Epidermal melanocyte (primary cell): ENCODE measurements around the gene TBC1D8B.

Experiments
- DNase-seq: peaks from one replicate; pipeline ENCODE4 v3.0.0; 2011; ENCODE audit warnings: low spot score; ENCODE audit not compliant: insufficient read length

The TBC1D8B gene

DNA sequence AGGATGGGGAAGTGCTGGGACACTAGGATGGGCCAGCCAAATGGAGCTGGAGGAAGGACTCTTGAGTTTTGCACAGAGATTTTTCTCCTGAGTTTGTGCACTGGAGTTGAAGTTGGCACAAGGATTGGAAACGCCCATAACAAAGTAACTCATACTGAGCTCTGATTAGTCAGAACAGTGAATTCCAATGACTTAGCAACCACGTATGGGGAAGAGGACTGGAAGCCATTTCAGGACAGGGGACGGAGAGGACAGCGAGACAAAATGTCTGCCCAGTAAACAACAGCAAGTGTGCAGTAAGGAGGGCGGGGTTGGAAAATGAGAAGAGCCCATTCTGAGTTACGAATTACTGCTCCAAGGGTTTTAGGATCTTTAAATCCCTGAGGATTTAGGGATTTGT lies 94.8 kb downstream of the TBC1D8B start:
- no peak for DNase-seq

DNA sequence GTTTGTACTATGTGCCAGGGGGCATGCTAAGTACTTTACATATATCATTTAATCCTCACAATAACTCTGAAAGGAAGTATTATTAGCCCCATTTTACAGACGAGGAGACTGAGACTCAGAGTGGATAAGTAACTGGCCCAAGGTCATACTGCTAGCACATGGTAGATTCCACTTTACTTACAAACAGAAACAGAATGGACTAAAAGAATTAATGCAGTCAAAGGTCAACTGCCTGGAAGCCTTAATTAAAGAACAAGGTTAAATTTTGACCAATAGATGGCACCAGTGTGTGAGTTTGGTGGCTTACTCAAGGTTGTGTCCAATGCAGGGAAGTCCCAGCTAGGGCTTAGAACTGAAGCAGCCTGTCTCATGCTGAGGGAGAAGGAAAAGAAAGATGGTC lies 96.0 kb downstream of the TBC1D8B start:
- DNase-seq: no peak

DNA sequence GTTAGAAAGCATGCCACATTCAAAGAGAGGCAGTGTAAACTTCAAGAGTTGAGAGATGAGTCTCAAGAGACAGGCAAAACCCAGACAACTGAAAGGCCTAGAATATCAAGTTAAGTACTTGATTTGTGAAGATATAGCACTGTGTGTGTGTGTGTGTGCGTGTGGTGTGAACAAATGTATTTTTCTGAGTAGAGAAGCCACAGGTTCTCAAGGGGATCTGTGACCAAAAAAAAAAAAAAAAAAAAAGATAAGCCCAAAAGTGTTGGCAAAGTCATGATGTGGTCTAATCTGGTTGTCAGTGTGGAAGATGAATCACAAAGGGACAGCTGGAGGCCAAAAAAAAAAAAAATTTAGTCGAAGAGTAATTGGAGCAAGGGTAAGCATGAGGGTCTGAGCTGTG lies 96.8 kb downstream of the TBC1D8B start:
- no peak for DNase-seq

DNA sequence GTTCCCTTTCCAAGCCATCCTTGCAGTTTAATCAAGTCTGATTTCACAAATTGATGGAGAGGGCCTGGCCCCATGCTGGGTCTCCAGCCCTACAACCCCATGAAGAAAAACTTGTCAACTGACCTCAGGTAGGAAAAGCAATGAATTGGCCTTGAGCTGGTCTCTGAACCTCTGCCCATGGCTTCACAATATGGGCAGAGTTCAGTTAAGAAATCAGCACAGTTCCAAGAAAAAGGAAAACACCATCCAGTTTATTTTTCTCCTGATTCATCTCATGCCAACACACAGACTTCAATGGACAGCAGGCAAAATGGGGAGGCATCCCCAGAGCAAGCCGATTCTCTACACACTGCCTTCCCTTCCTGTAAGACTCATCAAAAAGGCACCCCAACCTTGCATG lies 97.4 kb downstream of the TBC1D8B start:
- no peak for DNase-seq

DNA sequence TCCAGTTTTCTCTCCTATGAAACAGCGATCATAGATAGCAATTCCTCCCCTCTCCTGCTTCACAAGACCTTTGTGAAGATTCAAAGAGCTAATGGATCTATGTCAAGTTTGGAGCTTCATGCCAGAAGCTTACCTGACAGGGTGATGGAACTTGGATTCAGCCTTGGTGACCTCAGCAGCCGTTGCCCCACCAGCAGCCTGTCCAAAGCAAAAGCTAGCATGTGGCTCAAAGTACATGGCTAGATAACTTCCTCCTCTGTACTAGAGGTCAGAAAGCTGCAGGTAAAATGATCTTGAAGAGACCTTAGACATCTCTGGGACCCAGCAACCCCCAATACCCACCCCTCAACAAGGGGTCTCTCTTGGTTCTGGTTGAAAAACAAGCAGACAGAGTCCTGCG lies 98.9 kb downstream of the TBC1D8B start:
- DNase-seq: no peak

DNA sequence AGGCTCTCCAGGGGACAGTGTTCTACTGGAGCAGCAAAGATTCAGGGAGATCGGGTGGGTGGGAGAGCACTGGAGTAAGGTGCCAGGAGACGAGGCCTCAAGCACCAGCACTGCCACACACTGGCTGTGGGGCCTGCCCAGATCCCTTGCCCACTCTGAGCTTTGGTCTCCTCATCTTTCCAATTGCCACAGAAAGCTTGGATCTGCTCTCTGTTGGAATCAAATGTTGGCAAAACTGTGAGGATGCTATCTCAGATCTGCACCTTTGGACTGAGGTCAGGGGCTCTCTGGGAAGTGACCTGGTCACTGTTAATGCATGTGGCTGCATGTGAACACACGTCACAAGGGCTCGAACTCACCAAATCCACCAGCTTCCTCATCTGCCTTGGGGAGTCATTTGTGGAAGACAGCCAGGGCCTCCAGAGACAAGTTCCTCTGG lies 99.3 kb downstream of the TBC1D8B start:
- no peak for DNase-seq

DNA sequence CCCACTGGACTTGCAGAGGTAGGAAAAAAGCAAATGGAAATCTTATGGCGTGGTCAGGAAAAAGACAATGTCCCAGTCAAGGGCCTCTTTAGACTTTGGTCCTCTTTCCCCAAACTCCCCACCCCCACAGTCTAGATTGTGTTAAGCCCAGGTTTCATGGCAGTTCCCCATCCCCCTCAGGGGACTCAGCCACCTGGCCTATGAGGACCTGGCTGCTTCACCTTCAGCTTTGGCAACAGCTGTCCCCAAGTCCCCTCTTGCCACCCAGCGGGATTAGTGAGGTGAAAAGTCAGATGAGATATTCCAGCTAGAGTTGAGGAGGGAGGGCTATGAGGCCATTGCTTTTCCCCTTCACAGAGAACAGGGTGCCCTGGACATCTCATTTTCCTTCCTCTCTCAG lies 100.2 kb downstream of the TBC1D8B start:
- DNase-seq: no peak

DNA sequence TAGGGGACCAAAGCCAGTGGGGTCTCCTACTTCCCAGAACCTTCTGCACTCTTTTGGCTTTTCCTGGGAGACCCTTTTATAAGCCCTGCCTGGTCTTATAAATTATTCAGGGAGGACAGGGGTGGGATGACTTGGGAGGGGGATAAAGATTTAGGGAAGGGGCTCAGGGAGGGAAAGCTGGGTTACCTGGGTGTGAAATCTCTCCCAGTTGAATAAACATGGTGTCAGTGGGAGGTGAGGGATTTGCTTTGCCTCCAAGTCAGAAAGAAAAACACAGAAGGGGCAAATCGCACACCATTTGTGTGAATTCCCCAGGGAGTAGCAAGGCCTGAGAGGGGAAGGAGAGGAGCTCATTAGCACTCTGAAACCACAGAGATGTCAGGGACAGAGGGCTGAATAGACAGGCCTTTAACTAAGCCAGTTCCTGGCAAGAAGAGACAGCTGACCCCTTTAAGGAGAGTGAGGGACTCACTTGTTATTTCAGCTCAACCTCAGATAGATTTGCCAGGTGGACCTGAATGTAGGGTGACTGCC lies 100.9 kb downstream of the TBC1D8B start, which contains the start of gene RIPPLY1:
RIPPLY1 (minus strand) TSS at position 51 of the 534 bp plus-strand sequence. CDS start 54 bp downstream, outside the sequence.
- no peak for DNase-seq

DNA sequence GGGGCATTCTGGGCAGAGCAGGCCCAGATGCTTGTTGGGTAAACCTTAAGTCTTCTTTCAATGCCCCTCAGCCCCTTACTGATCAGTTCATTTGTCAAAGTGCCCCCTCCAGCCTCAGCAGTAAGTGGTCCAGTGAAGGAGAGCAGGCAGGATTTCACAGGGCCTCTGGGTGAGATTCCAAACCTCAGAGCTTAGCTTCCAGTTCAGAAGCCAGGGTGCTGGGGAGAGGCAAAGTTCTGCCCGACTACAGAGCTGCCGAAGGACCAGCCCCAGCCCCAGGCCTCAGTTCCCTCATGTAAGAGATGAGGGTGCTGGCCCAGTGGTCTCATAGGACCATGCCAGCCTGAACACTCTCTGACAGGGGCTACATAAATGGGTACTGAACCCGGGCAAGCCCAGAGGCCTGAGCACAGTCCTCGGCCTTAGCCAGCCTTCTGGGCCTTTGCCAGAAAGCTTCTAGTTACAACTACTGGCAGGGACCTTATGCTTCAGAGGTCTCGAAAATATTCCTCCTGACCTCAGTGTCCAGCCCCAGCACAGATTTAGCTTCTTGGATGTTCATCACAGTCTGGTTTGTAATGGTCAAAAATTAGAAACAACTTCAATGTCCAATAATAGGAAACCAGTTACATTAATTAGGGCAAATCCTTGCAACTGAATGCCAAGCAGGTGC lies 101.5 kb downstream of the TBC1D8B start:
- DNase-seq: no peak

DNA sequence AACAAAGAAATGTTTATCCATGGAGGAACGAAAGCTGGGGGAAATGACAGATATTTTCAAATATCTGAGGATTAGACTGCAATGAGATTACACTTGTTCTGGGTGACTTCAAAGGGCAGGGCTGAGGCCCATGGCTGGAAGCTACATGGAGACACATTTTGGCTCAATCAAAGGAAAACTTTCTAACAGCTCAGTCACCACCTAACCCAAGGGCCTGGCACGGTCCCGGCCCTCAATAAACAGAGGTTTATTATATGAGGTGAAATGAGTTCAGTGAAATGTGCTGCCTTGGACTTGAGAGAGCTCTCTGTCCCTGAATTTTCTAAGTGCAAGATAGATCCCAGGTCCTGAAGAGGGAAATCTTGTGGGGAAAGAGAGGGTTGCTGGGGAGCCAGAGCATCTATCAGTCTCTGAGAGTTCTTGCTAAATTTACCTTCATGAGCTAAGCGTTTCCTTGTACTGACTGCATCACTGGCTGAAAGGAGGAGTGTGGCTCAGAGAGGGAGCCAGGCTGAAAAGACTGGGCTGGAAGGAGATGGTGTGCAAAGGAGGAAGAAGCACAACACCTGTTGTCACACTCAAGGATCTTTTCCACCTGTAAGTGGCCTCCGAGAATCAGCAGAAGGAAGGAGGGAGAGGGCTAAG lies 102.7 kb downstream of the TBC1D8B start:
- DNase-seq: no peak

DNA sequence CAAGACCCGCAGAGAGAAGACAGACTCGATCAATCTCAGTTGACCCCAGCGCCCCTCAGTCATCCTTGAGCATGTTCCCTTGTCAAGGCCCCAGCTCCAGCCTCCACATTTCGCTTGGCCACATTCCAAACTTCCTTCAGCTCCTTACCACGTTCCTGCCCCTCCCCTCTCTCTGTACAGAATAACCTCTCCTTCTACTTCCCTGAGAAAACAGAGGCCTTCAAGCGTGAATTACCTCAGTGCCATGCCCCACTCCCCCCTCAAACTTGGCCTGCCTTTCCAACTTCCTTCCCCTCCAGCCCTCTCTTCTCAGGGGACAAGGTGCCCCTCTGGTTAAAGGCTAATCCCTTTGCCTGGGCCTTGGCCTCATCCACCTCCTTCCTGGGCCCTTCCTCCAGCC lies 103.9 kb downstream of the TBC1D8B start:
- DNase-seq: no peak

DNA sequence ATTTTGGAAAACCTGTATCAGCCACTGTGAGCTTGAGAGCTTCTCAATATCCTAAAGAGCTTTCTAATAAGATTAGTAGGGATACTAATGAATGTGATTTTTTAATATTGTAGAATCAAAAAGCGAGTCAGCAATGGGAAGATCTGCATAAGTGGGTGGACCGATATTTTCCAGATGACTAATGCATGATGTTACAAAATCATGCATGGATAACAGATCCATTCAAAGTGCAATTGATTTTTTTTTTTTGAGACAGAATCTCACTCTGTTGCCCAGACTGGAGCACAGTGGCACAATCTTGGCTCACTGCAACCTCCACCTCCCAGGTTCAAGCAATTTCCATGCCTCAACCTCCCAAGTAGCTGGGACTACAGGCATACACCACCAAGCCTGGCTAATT lies 110.4 kb downstream of the TBC1D8B start:
- DNase-seq: no peak

DNA sequence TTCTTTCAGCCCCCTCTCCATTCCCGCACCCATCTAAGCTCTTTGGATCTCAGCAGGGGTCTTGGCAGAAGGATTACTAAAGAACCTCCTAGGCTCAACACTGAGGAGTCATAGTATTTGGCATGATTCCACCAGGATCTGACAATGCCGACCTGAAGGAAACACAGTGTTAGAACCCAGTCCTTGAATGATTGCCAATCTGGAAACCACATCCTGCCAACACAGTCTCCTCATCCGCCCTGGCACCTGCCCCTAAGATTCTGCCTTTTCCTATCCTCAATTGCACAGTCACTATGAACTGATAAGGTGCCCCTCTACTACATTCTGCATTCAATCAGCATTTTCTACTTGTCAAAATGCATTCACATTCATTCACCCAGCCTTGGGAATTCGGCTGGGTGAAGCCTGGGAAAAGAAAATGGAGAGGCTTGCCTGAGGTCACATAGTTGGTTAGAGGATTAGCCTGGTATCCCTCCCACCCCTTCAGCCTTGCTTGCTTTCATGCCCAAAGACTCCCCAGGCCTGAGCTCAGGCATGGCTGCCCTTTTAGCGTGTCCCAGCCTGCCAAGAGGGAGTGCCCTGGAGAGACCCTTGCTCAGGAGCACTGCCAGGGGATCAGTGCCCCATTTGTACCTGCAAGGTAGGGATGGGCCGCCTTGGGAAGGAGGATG lies 115.5 kb downstream of the TBC1D8B start:
- DNase-seq: no peak

DNA sequence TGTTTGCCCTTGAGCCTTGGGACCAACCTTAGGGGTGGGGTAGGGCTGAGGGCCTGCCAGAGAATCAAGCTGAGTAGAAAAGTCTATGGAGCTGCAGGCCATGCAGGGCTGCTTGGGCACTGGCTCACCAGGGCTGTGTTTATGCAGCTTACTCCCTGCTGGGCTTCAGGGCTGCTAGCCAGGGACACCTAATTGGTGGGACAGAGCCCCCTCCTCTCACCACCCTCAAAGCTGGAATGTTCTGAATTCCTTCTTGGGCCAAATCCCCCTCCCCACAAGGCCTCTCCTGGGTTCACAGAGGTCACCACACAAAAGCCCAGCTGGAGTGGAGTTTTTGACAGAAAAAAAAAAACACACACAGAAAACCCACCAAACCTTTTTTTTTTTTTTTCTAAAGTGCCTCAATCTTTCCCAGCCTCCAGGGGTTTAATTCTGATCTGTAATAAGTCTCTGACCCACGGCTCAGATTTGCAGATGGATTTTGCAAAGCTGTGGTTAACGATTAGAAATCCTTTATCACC lies 117.5 kb downstream of the TBC1D8B start, which contains the start of gene CLDN2:
CLDN2 (plus strand) TSS at position 471 of the 521 bp plus-strand sequence. CDS start 7,827 bp downstream, outside the sequence.
- DNase-seq: no peak

DNA sequence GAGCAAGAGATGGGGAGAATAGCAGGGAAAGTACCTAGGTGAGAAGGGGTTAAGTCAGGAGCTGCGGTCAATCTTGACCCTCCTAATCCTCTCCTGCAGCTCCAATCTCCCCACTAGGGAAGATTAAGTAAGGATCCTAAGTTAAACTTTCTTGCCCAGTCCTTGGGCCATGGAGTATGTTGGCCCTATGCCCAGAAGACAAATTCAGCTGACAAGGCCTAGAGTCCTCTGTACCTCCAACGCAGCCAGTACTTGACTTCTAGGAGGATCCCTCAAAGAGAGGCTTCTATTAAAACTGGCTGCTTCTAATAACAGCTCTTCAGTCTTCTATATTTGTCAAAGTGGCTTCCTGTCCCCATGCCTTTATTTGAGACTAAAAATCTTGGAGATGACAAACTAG lies 119.2 kb downstream of the TBC1D8B start:
- DNase-seq: no peak
